ENCODE data around the gene SPHK2. TPM values are rescaled to one million over a fixed set of nuclear protein-coding genes. Genes with fewer than 3 reads are reported as not detected.

SPHK2 gene
- polyA plus RNA-seq, 2 of the 4 experiments (the other 2 are of a cell fraction) = 6.1 to 18.3 TPM

DNA sequence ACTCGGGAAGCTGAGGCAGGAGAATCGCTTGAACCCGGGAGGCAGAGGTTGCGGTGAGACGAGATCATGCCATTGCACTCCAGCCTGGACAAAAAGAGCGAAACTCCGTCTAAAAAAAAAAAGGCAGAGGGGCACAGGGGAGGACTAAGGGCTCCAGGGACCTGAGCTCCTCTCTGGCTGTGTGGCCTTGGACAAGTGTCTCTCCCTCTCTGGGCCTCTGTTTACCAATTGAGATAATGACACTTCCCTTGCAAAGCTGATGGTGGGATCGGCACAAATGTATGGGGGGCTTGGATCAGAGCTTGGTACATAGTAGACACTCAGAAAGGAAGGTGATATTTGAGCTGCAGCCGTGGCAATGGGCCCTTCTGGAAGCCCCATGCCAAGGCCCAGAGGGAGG is 24.1 kb upstream of the SPHK2 start:
- Histone ChIP-seq H3K27ac (no peak overlapping the region), H3K4me3 (no peak overlapping the region), H3K4me2 (no peak overlapping the region), H3K4me1 (no peaks in the 10 kb centered on the region), H3K9me3 (no peaks in the 10 kb centered on the region)
- FAIRE-seq = no peak
- ChIA-PET CTCF (interaction anchor here (0.9 to 14.4 kb wide), 8 partner anchors 8 to 256 kb away, joined by 3 to 396 read pairs (median 8); partner anchors contain the start of genes FAM83E and SPACA4), POLR2A (interaction anchor here (0.5 to 2.2 kb wide), 3 partner anchors 24 to 138 kb away, joined by 4 to 10 read pairs (median 5); partner anchors contain the start of genes RPL18 and SPHK2)
- no peak for DNase-seq (ENCODE audit: low read depth in 1 of 2, low spot score in 1 of 2)
- WGBS (ENCODE audit: missing lambda C conversion rate) = 90% methylated on average over 9 of the region's 9 CpGs
- no peak for ATAC-seq
- TF ChIP-seq ZFP36 (IDR thresholded peaks at IDR 0.05; ENCODE audit: borderline replicate concordance, partially characterized antibody) = peak; percentile 36
- TF ChIP-seq, protein P1, sequence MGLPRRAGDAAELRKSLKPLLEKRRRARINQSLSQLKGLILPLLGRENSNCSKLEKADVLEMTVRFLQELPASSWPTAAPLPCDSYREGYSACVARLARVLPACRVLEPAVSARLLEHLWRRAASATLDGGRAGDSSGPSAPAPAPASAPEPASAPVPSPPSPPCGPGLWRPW (IDR thresholded peaks at IDR 0.05) = no peak

DNA sequence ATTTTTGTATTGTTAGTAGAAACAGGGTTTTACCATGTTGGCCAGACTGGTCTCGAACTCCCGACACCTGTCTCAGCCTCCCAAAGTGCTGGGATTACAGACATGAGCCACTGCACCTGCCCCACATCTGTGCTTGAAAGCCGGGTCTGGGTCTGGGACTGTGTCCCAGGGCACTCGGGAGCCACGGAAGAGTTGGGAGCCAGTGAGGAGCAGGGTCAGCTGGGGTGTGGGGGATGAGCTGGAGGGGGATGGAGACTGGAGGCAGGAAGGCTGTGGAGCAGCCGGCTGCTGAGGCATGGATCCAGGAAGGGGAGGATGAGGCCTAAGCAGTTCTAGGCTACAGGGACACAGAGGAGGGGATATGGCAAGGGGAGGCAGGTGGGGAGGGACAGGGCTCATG is 23.5 kb upstream of the SPHK2 start:
- FAIRE-seq (no peak), ATAC-seq (peak in 1 of 2 experiments; percentile 19; a peak in 2 of 6 replicates), DNase-seq (ENCODE audit: low read depth in 1 of 2, low spot score in 1 of 2) (no peak)
- ChIA-PET POLR2A (interaction anchor here (0.5 to 2.2 kb wide), 2 partner anchors 23 to 93 kb away, joined by 5 to 10 read pairs; partner anchors contain the start of genes RPL18 and SPHK2), CTCF (interaction anchor here (0.9 to 14.4 kb wide), 7 partner anchors 9 to 257 kb away, joined by 3 to 396 read pairs (median 9); partner anchors contain the start of genes FAM83E and SPACA4)
- TF ChIP-seq RFX5 (IDR thresholded peaks at IDR 0.05) = no peak
- TF ChIP-seq FOXS1 (CRISPR knock-in tag; IDR thresholded peaks at IDR 0.05) = no peak
- TF ChIP-seq ZFP36 (IDR thresholded peaks at IDR 0.05; ENCODE audit: borderline replicate concordance, partially characterized antibody) = peak; percentile 5
- WGBS (ENCODE audit: missing lambda C conversion rate) = 59% methylated on average over 6 of the region's 6 CpGs
- Histone ChIP-seq H3K4me2 (no peak overlapping the region), H3K9me3 (no peaks in the 10 kb centered on the region), H3K4me3 (no peak overlapping the region), H3K4me1 (no peaks in the 10 kb centered on the region), H3K27ac (no peak overlapping the region)

DNA sequence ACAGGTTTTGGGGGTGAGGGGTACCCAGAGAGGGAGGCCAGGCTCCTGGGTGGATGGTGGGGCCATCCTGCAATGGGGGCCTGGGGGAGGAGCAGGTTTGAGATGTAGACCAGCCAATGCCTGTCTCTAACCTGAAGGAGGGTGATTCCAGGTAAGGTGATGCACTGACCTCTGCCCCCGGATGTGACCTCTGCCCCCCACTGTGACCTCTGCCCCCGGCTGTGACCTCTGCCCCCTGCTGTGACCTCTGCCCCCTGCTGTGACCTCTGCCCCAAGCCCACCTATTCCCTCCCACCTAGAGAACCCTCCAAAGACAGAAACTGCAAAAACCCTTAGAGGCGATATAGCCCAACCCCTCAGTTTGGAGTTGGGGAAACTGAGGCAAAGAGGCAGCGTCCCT is 23.1 kb upstream of the SPHK2 start:
- H3K4me1 ChIP-seq = no peaks in the 10 kb centered on the region
- WGBS (ENCODE audit: missing lambda C conversion rate) = 71% methylated on average over 4 of the region's 4 CpGs
- TF ChIP-seq CHD2 (IDR thresholded peaks at IDR 0.05; ENCODE audit: low read length, partially characterized antibody) = no peak
- TF ChIP-seq, protein P1 (IDR thresholded peaks at IDR 0.05) = no peak
- TF ChIP-seq, protein P2, sequence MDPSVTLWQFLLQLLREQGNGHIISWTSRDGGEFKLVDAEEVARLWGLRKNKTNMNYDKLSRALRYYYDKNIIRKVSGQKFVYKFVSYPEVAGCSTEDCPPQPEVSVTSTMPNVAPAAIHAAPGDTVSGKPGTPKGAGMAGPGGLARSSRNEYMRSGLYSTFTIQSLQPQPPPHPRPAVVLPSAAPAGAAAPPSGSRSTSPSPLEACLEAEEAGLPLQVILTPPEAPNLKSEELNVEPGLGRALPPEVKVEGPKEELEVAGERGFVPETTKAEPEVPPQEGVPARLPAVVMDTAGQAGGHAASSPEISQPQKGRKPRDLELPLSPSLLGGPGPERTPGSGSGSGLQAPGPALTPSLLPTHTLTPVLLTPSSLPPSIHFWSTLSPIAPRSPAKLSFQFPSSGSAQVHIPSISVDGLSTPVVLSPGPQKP (IDR thresholded peaks at IDR 0.05; ENCODE audit: low read depth, low read length) = no peak
- TF ChIP-seq TFCP2L1 (CRISPR knock-in tag; IDR thresholded peaks at IDR 0.05) = no peak
- no peak for TF ChIP-seq CHD4 (IDR thresholded peaks at IDR 0.05; ENCODE audit: borderline replicate concordance)
- FAIRE-seq (no peak), ATAC-seq (no peak), DNase-seq (ENCODE audit: low read depth in 1 of 2, low spot score in 1 of 2) (no peak)
- H3K4me3 ChIP-seq = no peak overlapping the region
- POLR2A ChIA-PET = interaction anchor here (2.2 kb wide), 1 partner anchor 23 kb away, joined by 10 read pairs; the partner anchor contains the start of genes RPL18 and SPHK2
- no peaks in the 10 kb centered on the region for H3K9me3 ChIP-seq
- CTCF ChIA-PET = interaction anchor here (0.9 to 14.4 kb wide), 6 partner anchors 9 to 257 kb away, joined by 3 to 396 read pairs (median 18); partner anchors contain the start of genes FAM83E and SPACA4
- no peak overlapping the region for H3K4me2 ChIP-seq
- no peak overlapping the region for H3K27ac ChIP-seq

DNA sequence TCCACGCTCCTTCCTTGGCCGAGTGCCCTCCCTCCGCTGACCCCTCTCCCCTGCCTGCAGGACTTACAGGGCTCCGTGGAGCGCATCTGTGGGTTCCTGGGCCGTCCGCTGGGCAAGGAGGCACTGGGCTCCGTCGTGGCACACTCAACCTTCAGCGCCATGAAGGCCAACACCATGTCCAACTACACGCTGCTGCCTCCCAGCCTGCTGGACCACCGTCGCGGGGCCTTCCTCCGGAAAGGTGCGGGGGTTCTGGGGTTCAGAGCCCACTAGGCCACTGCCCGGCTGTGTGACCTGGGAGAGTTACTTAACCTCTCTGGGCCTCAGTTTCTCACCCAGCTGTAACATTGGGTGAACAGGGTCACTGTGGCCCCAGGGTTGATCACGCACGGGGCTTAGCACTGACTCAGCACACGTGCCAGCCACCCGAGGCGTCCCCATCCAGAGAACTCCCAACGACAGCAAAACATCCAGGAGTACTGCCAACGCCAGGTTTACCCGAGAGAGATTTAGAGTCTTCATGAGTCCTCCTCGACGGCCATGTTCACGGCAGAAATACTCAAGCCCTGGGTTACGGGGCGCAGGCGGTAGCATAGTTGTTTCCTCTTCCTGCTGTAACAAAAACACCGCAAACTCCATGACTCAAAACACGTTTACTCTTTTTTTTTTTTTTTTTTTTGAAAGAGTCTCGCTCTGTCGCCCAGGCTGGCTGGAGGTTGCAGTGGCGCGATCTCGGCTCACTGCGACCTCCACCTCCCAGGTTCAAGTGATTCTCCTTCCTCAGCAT is 22.4 kb upstream of the SPHK2 start:
- DNase-seq (ENCODE audit: low read depth in 1 of 2, low spot score in 1 of 2) (no peak), FAIRE-seq (no peak), ATAC-seq (no peak)
- CTCF ChIA-PET = interaction anchor here (0.7 to 1.7 kb wide), 6 partner anchors 8 to 107 kb away, joined by 3 to 8 read pairs (median 4); no protein-coding TSS in a partner anchor
- WGBS (ENCODE audit: missing lambda C conversion rate) = 84% methylated on average over 39 of the region's 39 CpGs
- H3K4me1 ChIP-seq = peaks cover 3% of the 10 kb centered on the region
- H3K27ac ChIP-seq = no peak overlapping the region
- no peak overlapping the region for H3K4me3 ChIP-seq
- POLR2A ChIA-PET = no interaction called here
- no peaks in the 10 kb centered on the region for H3K9me3 ChIP-seq
- TF ChIP-seq, protein P1 (IDR thresholded peaks at IDR 0.05) = no peak
- TF ChIP-seq GATA3 (IDR thresholded peaks at IDR 0.05; ENCODE audit: borderline replicate concordance) (no peak), ZFP36 (IDR thresholded peaks at IDR 0.05; ENCODE audit: borderline replicate concordance, partially characterized antibody) (peak; percentile 8), NR3C1 (IDR thresholded peaks at IDR 0.05) (no peak)
- TF ChIP-seq, protein P3, sequence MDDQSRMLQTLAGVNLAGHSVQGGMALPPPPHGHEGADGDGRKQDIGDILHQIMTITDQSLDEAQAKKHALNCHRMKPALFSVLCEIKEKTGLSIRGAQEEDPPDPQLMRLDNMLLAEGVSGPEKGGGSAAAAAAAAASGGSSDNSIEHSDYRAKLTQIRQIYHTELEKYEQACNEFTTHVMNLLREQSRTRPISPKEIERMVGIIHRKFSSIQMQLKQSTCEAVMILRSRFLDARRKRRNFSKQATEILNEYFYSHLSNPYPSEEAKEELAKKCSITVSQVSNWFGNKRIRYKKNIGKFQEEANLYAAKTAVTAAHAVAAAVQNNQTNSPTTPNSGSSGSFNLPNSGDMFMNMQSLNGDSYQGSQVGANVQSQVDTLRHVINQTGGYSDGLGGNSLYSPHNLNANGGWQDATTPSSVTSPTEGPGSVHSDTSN (IDR thresholded peaks at IDR 0.05) = no peak
- TF ChIP-seq, protein P4, sequence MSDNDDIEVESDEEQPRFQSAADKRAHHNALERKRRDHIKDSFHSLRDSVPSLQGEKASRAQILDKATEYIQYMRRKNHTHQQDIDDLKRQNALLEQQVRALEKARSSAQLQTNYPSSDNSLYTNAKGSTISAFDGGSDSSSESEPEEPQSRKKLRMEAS (IDR thresholded peaks at IDR 0.05) = no peak
- H3K4me2 ChIP-seq = no peak overlapping the region

Measured in A549 (cell line).